Measurements from ENCODE around the gene SHC3.

- TF ChIP-seq CEBPB (IDR thresholded peaks at IDR 0.05; ENCODE audit: low read depth, low read length): no peak
- TF ChIP-seq MXI1 (IDR thresholded peaks at IDR 0.05; ENCODE audit: borderline replicate concordance, low read depth, low read length): no peak
- TF ChIP-seq CTCF (conservative IDR thresholded peaks at IDR 0.05; ENCODE audit: low read depth, low read length): no peak
- no peak for TF ChIP-seq ELK1 (IDR thresholded peaks at IDR 0.05; ENCODE audit: borderline replicate concordance, low read depth, low read length)
- TF ChIP-seq USF2 (IDR thresholded peaks at IDR 0.05; ENCODE audit: low read depth, low read length): no peak
- no peak for TF ChIP-seq POLR2A (IDR thresholded peaks at IDR 0.05; ENCODE audit: low read depth, low read length)
- TF ChIP-seq RAD21 (IDR thresholded peaks at IDR 0.05; ENCODE audit: low read length): no peak
- no peak for TF ChIP-seq RCOR1 (IDR thresholded peaks at IDR 0.05; ENCODE audit: insufficient replicate concordance, low read length)
- no peak for TF ChIP-seq RFX5 (IDR thresholded peaks at IDR 0.05; ENCODE audit: low read depth, low read length)
- TF ChIP-seq SMC3 (IDR thresholded peaks at IDR 0.05; ENCODE audit: low read depth, low read length): no peak
- TF ChIP-seq MAFK (IDR thresholded peaks at IDR 0.05; ENCODE audit: low read depth, low read length): no peak
- TF ChIP-seq MAZ (IDR thresholded peaks at IDR 0.05; ENCODE audit: borderline replicate concordance, low read depth, low read length): no peak
- TF ChIP-seq BHLHE40 (IDR thresholded peaks at IDR 0.05; ENCODE audit: low read depth, low read length): no peak
- TF ChIP-seq FOS (IDR thresholded peaks at IDR 0.05; ENCODE audit: low read depth, low read length): no peak
Observed at GRCh38 chr9:88979021-88979420, 199.6 kb downstream of the SHC3 start.
